ENCODE results near the gene NIPAL3. TPM values are rescaled to one million over a fixed set of nuclear protein-coding genes. Genes with fewer than 3 reads are reported as not detected.

Gene NIPAL3
- total RNA-seq (2014; rRNA removed; shearing (Covaris generic)): 20.4 and 23.9 TPM in 2 replicates
- polyA plus RNA-seq (2015; cell fraction: cytosol; rRNA removed): 30.2 and 35.5 TPM in 2 replicates
- 11.5 and 12.4 TPM in 2 replicates for polyA plus RNA-seq (2015; cell fraction: nucleus; rRNA removed)

GRCh38 chr1:24415334-24415909 is at the start of gene NIPAL3:
TSS of gene NIPAL3 (plus strand) at chr1:24415802. CDS start at chr1:24419548, 3,746 bp downstream.
- DNase-seq (ENCODE audit: low read depth, low spot score): peak; percentile 98
- in situ Hi-C loops (cut with HindIII; ENCODE audit: low pct_unique_long_range_greater_than_20kb, low sequenced_read_pairs): no loop called here

- in situ Hi-C loops (cut with HindIII; ENCODE audit: low pct_unique_long_range_greater_than_20kb, low sequenced_read_pairs): no loop called here
- no peak for DNase-seq (ENCODE audit: low read depth, low spot score)
These were observed 48.9 kb upstream of the NIPAL3 start for GRCh38 chr1:24366707-24367106.

- DNase-seq (ENCODE audit: low read depth, low spot score): no peak
- in situ Hi-C loops (cut with HindIII; ENCODE audit: low pct_unique_long_range_greater_than_20kb, low sequenced_read_pairs): no loop called here
These were observed 46.4 kb upstream of the NIPAL3 start for GRCh38 chr1:24369199-24369598.

GRCh38 chr1:24369801-24370200 is 45.8 kb upstream of the NIPAL3 start:
- in situ Hi-C loops (cut with HindIII; ENCODE audit: low pct_unique_long_range_greater_than_20kb, low sequenced_read_pairs): no loop called here
- no peak for DNase-seq (ENCODE audit: low read depth, low spot score)

- in situ Hi-C loops (cut with HindIII; ENCODE audit: low pct_unique_long_range_greater_than_20kb, low sequenced_read_pairs): no loop called here
- no peak for DNase-seq (ENCODE audit: low read depth, low spot score)
These were observed 42.6 kb upstream of the NIPAL3 start for GRCh38 chr1:24373044-24373443.

GRCh38 chr1:24373710-24374109 is 41.9 kb upstream of the NIPAL3 start:
- in situ Hi-C loops (cut with HindIII; ENCODE audit: low pct_unique_long_range_greater_than_20kb, low sequenced_read_pairs): no loop called here
- no peak for DNase-seq (ENCODE audit: low read depth, low spot score)

GRCh38 chr1:24374891-24375786 is 40.5 kb upstream of the NIPAL3 start:
- in situ Hi-C loops (cut with HindIII; ENCODE audit: low pct_unique_long_range_greater_than_20kb, low sequenced_read_pairs): no loop called here

GRCh38 chr1:24379733-24380315 is 35.8 kb upstream of the NIPAL3 start:
- DNase-seq (ENCODE audit: low read depth, low spot score): no peak
- in situ Hi-C loops (cut with HindIII; ENCODE audit: low pct_unique_long_range_greater_than_20kb, low sequenced_read_pairs): no loop called here

More at GRCh38 chr1:24374891-24375786, 40.5 kb upstream of the NIPAL3 start:
- DNase-seq (ENCODE audit: low read depth, low spot score): no peak

GRCh38 chr1:24380508-24380907 is 35.1 kb upstream of the NIPAL3 start:
- DNase-seq (ENCODE audit: low read depth, low spot score): no peak
- in situ Hi-C loops (cut with HindIII; ENCODE audit: low pct_unique_long_range_greater_than_20kb, low sequenced_read_pairs): no loop called here

GRCh38 chr1:24381256-24381655 is 34.3 kb upstream of the NIPAL3 start:
- in situ Hi-C loops (cut with HindIII; ENCODE audit: low pct_unique_long_range_greater_than_20kb, low sequenced_read_pairs): no loop called here
- no peak for DNase-seq (ENCODE audit: low read depth, low spot score)

GRCh38 chr1:24382165-24382577 is 33.4 kb upstream of the NIPAL3 start:
- no peak for DNase-seq (ENCODE audit: low read depth, low spot score)
- in situ Hi-C loops (cut with HindIII; ENCODE audit: low pct_unique_long_range_greater_than_20kb, low sequenced_read_pairs): no loop called here

GRCh38 chr1:24383381-24383940 is 32.1 kb upstream of the NIPAL3 start:
- no peak for DNase-seq (ENCODE audit: low read depth, low spot score)
- in situ Hi-C loops (cut with HindIII; ENCODE audit: low pct_unique_long_range_greater_than_20kb, low sequenced_read_pairs): no loop called here

GRCh38 chr1:24384251-24385090 is 31.1 kb upstream of the NIPAL3 start:
- in situ Hi-C loops (cut with HindIII; ENCODE audit: low pct_unique_long_range_greater_than_20kb, low sequenced_read_pairs): no loop called here
- DNase-seq (ENCODE audit: low read depth, low spot score): no peak

- in situ Hi-C loops (cut with HindIII; ENCODE audit: low pct_unique_long_range_greater_than_20kb, low sequenced_read_pairs): no loop called here
- DNase-seq (ENCODE audit: low read depth, low spot score): peak; percentile 45
These were observed 30.3 kb upstream of the NIPAL3 start for GRCh38 chr1:24385160-24385940.

GRCh38 chr1:24386241-24386640 is 29.4 kb upstream of the NIPAL3 start:
- in situ Hi-C loops (cut with HindIII; ENCODE audit: low pct_unique_long_range_greater_than_20kb, low sequenced_read_pairs): no loop called here
- DNase-seq (ENCODE audit: low read depth, low spot score): no peak

GRCh38 chr1:24386931-24387330 is 28.7 kb upstream of the NIPAL3 start:
- in situ Hi-C loops (cut with HindIII; ENCODE audit: low pct_unique_long_range_greater_than_20kb, low sequenced_read_pairs): no loop called here
- DNase-seq (ENCODE audit: low read depth, low spot score): no peak
